ENCODE measurements around the gene COG8. TPM values are rescaled to one million over a fixed set of nuclear protein-coding genes. Genes with fewer than 3 reads are reported as not detected.
A peak's percentile ranks its signal among the peaks of the same experiment; 100 is the strongest.

COG8 gene
- total RNA-seq, 4 donors from 2014 or later = 41.2 to 56.5 (median 52.1) TPM

- DNase-seq (no peak), ATAC-seq (no peak)
- TF ChIP-seq, protein P1, sequence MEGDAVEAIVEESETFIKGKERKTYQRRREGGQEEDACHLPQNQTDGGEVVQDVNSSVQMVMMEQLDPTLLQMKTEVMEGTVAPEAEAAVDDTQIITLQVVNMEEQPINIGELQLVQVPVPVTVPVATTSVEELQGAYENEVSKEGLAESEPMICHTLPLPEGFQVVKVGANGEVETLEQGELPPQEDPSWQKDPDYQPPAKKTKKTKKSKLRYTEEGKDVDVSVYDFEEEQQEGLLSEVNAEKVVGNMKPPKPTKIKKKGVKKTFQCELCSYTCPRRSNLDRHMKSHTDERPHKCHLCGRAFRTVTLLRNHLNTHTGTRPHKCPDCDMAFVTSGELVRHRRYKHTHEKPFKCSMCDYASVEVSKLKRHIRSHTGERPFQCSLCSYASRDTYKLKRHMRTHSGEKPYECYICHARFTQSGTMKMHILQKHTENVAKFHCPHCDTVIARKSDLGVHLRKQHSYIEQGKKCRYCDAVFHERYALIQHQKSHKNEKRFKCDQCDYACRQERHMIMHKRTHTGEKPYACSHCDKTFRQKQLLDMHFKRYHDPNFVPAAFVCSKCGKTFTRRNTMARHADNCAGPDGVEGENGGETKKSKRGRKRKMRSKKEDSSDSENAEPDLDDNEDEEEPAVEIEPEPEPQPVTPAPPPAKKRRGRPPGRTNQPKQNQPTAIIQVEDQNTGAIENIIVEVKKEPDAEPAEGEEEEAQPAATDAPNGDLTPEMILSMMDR (IDR thresholded peaks at IDR 0.05 in 4 of 5, conservative IDR thresholded peaks at IDR 0.05 in 1 of 5) = no peak
- no peak for TF ChIP-seq POLR2A (IDR thresholded peaks at IDR 0.05)
- H3K27ac ChIP-seq = peak overlapping the region in 1 of 4 donors; percentile 82
- peaks cover 0 to 79% of the 10 kb centered on the region in 2 donors for H3K36me3 ChIP-seq
- H3K4me3 ChIP-seq = no peak overlapping the region
- no peaks in the 10 kb centered on the region for H3K27me3 ChIP-seq
- no peaks in the 10 kb centered on the region for H3K9me3 ChIP-seq
- in situ Hi-C loops (cut with MboI; ENCODE audit: low sequenced_read_pairs in 4 of 4) (no loop called here), intact Hi-C loops (cut with DNase I; ENCODE audit: low total_unique reads) (no loop called here)
- H3K4me1 ChIP-seq = peaks cover 15 to 16% of the 10 kb centered on the region in 2 donors
Observed at GRCh38 chr16:69319826-69320739, 19.3 kb downstream of the COG8 start.

GRCh38 chr16:69319381-69319780 is 20.0 kb downstream of the COG8 start:
- intact Hi-C loops (cut with DNase I; ENCODE audit: low total_unique reads) (no loop called here), in situ Hi-C loops (cut with MboI; ENCODE audit: low sequenced_read_pairs in 4 of 4) (no loop called here)
- Histone ChIP-seq H3K4me3 (no peak overlapping the region), H3K9me3 (no peaks in the 10 kb centered on the region), H3K27me3 (no peaks in the 10 kb centered on the region), H3K36me3 (peaks cover 0 to 86% of the 10 kb centered on the region in 2 donors), H3K4me1 (peaks cover 10 to 11% of the 10 kb centered on the region in 2 donors), H3K27ac (peak overlapping the region in 1 of 4 donors; percentile 82)
- TF ChIP-seq, protein P1 (IDR thresholded peaks at IDR 0.05 in 4 of 5, conservative IDR thresholded peaks at IDR 0.05 in 1 of 5) = no peak
- TF ChIP-seq POLR2A (IDR thresholded peaks at IDR 0.05) = no peak
- DNase-seq = no peak
- no peak for ATAC-seq

DNA sequence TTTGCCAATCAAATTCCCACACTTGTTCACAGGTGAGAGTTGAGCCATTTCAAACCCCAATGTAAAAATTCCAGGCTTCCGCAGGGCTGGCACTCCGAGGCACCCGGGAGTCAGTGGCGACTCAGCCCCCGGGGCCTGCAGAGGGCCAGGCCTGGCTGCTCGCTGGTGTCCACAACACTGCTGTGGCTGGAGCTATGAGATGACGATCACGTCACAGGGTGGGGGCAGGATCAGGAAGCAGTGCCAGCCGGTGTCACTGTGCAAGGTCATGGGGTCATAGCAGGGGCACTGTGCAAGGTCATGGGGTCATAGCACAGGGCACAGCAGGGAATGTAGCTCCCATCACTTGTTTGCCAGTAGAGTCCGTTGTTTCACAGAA is 20.5 kb downstream of the COG8 start:
- in situ Hi-C loops (cut with MboI; ENCODE audit: low sequenced_read_pairs in 4 of 4) = no loop called here
- Histone ChIP-seq H3K27ac (peak overlapping the region in 1 of 4 donors; percentile 82), H3K4me1 (peaks cover 7 to 8% of the 10 kb centered on the region in 2 donors), H3K9me3 (no peaks in the 10 kb centered on the region), H3K36me3 (peaks cover 0 to 84% of the 10 kb centered on the region in 2 donors), H3K4me3 (no peak overlapping the region), H3K27me3 (no peaks in the 10 kb centered on the region)
- intact Hi-C loops (cut with DNase I; ENCODE audit: low total_unique reads) = no loop called here
- TF ChIP-seq POLR2A (IDR thresholded peaks at IDR 0.05) = no peak
- TF ChIP-seq, protein P1 (IDR thresholded peaks at IDR 0.05 in 4 of 5, conservative IDR thresholded peaks at IDR 0.05 in 1 of 5) = no peak
- DNase-seq = no peak
- no peak for ATAC-seq

GRCh38 chr16:69318177-69318910 is 21.0 kb downstream of the COG8 start:
- Histone ChIP-seq H3K27ac (peak overlapping the region; percentile 29 to 82 (median 54)), H3K4me1 (peaks cover 2 to 11% of the 10 kb centered on the region in 2 donors), H3K27me3 (no peaks in the 10 kb centered on the region), H3K4me3 (no peak overlapping the region), H3K9me3 (no peaks in the 10 kb centered on the region), H3K36me3 (peaks cover 0 to 81% of the 10 kb centered on the region in 2 donors)
- in situ Hi-C loops (cut with MboI; ENCODE audit: low sequenced_read_pairs in 4 of 4) = no loop called here
- intact Hi-C loops (cut with DNase I; ENCODE audit: low total_unique reads) = no loop called here
- ATAC-seq = peak in 1 of 2 donors; percentile 36
- no peak for DNase-seq
- TF ChIP-seq POLR2A (IDR thresholded peaks at IDR 0.05) = no peak
- TF ChIP-seq, protein P1 (IDR thresholded peaks at IDR 0.05 in 4 of 5, conservative IDR thresholded peaks at IDR 0.05 in 1 of 5) = no peak

All from gastrocnemius medialis (tissue), 4 donors.